Neural progenitor cell (in vitro differentiated cells): ENCODE measurements around the gene CLIP4. TPM values are rescaled to one million over a fixed set of nuclear protein-coding genes. Genes with fewer than 3 reads are reported as not detected.

Experiments used
- DNase-seq: peaks from one replicate; pipeline ENCODE4 v3.0.0-alpha.2; 2016; ENCODE audit warnings: low spot score
- H2AFZ ChIP-seq: fragments of 200-600 bp; sonication (generic); replicated peaks from 2 replicates; pipeline ENCODE4 v1.6.1; 2016; ENCODE audit warnings: antibody characterized with exemption
- H3F3A ChIP-seq: fragments of 200-600 bp; sonication (generic); 2 replicates; pipeline ENCODE4 v1.6.1; 2016; ENCODE audit warnings: antibody characterized with exemption, low read depth
- H3K27ac ChIP-seq: fragments of 200-600 bp; sonication (generic); 2 replicates; pipeline ENCODE4 v1.5.1; 2016; ENCODE audit warnings: mild to moderate bottlenecking
- H3K27me3 ChIP-seq: fragments of 200-600 bp; sonication (generic); 2 replicates; pipeline ENCODE4 v1.6.1; 2016; ENCODE audit warnings: mild to moderate bottlenecking, moderate library complexity
- H3K36me3 ChIP-seq: fragments of 200-600 bp; sonication (generic); 2 replicates; pipeline ENCODE4 v1.5.1; 2016
- H3K4me1 ChIP-seq: fragments of 200-600 bp; sonication (generic); 2 replicates; pipeline ENCODE4 v1.6.1; 2016; ENCODE audit warnings: mixed run types
- H3K4me2 ChIP-seq: fragments of 200-600 bp; sonication (generic); 2 replicates; pipeline ENCODE4 v1.6.1; 2016
- H3K4me3 ChIP-seq: fragments of 200-600 bp; sonication (generic); 2 replicates; pipeline ENCODE4 v1.5.1; 2016
- H3K79me2 ChIP-seq: fragments of 200-600 bp; sonication (generic); 2 replicates; pipeline ENCODE4 v1.6.1; 2016; ENCODE audit warnings: low read depth
- H3K9ac ChIP-seq: fragments of 200-600 bp; sonication (generic); 2 replicates; pipeline ENCODE4 v1.6.1; 2016
- H3K9me3 ChIP-seq: fragments of 200-600 bp; sonication (generic); 2 replicates; pipeline ENCODE4 v1.5.1; 2016; ENCODE audit warnings: low read depth
- H4K20me1 ChIP-seq: fragments of 200-600 bp; sonication (generic); 2 replicates; pipeline ENCODE4 v1.6.1; 2016; ENCODE audit warnings: low read depth
- H3K27ac Mint-ChIP-seq: 3 replicates; pipeline ENCODE4 v1.8.0; 2021; ENCODE audit warnings: mixed read lengths
- H3K27me3 Mint-ChIP-seq: 2 replicates; pipeline ENCODE4 v1.8.0; 2022; ENCODE audit warnings: low read depth, mild to moderate bottlenecking, inconsistent platforms, moderate library complexity, mixed read lengths; ENCODE audit not compliant: insufficient read depth
- H3K36me3 Mint-ChIP-seq: 3 replicates; pipeline ENCODE4 v1.8.0; 2021; ENCODE audit warnings: mixed read lengths
- H3K4me1 Mint-ChIP-seq: 3 replicates; pipeline ENCODE4 v1.8.0; 2021; ENCODE audit warnings: mixed read lengths
- H3K4me3 Mint-ChIP-seq: 3 replicates; pipeline ENCODE4 v1.8.0; 2021; ENCODE audit warnings: mild to moderate bottlenecking, moderate library complexity, mixed read lengths
- H3K9me3 Mint-ChIP-seq: 3 replicates; pipeline ENCODE4 v1.8.0; 2020; ENCODE audit warnings: mixed read lengths
- CTCF ChIP-seq: fragments of 200-600 bp; sonication (generic); IDR thresholded peaks from 2 replicates; pipeline ENCODE4 v1.5.1; 2017; ENCODE audit warnings: antibody characterized with exemption, mild to moderate bottlenecking
- EZH2 ChIP-seq: fragments of 200-600 bp; sonication (generic); IDR thresholded peaks from 2 replicates; pipeline ENCODE4 v1.6.1; 2017; ENCODE audit warnings: antibody characterized with exemption, mild to moderate bottlenecking, moderate library complexity
- EZH2phosphoT487 ChIP-seq: fragments of 200-600 bp; sonication (generic); IDR thresholded peaks from 2 replicates; pipeline ENCODE4 v1.6.1; 2017; ENCODE audit warnings: antibody characterized with exemption
- total RNA-seq: library from RNA; depleted of rRNA; stranded (reverse); fragments of >200 nt; gene quantifications from 2 replicates; pipeline ENCODE4 v1.2.3, GENCODE V29; 2015; ENCODE audit warnings: low replicate concordance

CLIP4 gene
- total RNA-seq, 1 donor from 2014 or later, result 2.1 TPM

GRCh38 chr2:29186817-29187216 lies 71.6 kb downstream of the CLIP4 start:
- H3F3A ChIP-seq, result no peaks in the 10 kb centered on the region
- H3K36me3 ChIP-seq, result no peaks in the 10 kb centered on the region
- H3K27ac Mint-ChIP-seq, result no peak overlapping the region
- no peaks in the 10 kb centered on the region for H4K20me1 ChIP-seq
- no peaks in the 10 kb centered on the region for H3K27me3 Mint-ChIP-seq
- TF ChIP-seq EZH2phosphoT487, result no peak
- no peak for TF ChIP-seq EZH2
- no peak for TF ChIP-seq CTCF
- H3K9me3 Mint-ChIP-seq, result peaks cover 4% of the 10 kb centered on the region
- H3K4me1 Mint-ChIP-seq, result no peaks in the 10 kb centered on the region
- H3K36me3 Mint-ChIP-seq, result peaks cover 3% of the 10 kb centered on the region
- no peaks in the 10 kb centered on the region for H3K4me1 ChIP-seq
- no peak overlapping the region for H3K4me2 ChIP-seq
- H2AFZ ChIP-seq, result no peak overlapping the region
- H3K79me2 ChIP-seq, result no peaks in the 10 kb centered on the region
- H3K9ac ChIP-seq, result no peak overlapping the region
- DNase-seq, result no peak
- no peak overlapping the region for H3K27ac ChIP-seq
- no peak overlapping the region for H3K4me3 ChIP-seq
- no peak overlapping the region for H3K4me3 Mint-ChIP-seq
- no peaks in the 10 kb centered on the region for H3K27me3 ChIP-seq
- H3K9me3 ChIP-seq, result no peaks in the 10 kb centered on the region

- no peaks in the 10 kb centered on the region for H4K20me1 ChIP-seq
- DNase-seq, result no peak
- H3K4me3 ChIP-seq, result no peak overlapping the region
- H3K27me3 ChIP-seq, result no peaks in the 10 kb centered on the region
- H3K9me3 ChIP-seq, result no peaks in the 10 kb centered on the region
- H3K79me2 ChIP-seq, result no peaks in the 10 kb centered on the region
- H2AFZ ChIP-seq, result no peak overlapping the region
- H3K9me3 Mint-ChIP-seq, result peaks cover 4% of the 10 kb centered on the region
- no peak overlapping the region for H3K9ac ChIP-seq
- H3F3A ChIP-seq, result no peaks in the 10 kb centered on the region
- no peak overlapping the region for H3K4me3 Mint-ChIP-seq
- no peaks in the 10 kb centered on the region for H3K4me1 Mint-ChIP-seq
- TF ChIP-seq EZH2 (no peak), EZH2phosphoT487 (no peak), CTCF (no peak)
- no peak overlapping the region for H3K27ac Mint-ChIP-seq
- no peak overlapping the region for H3K27ac ChIP-seq
- no peaks in the 10 kb centered on the region for H3K27me3 Mint-ChIP-seq
- H3K4me2 ChIP-seq, result no peak overlapping the region
- no peaks in the 10 kb centered on the region for H3K36me3 ChIP-seq
- peaks cover 3% of the 10 kb centered on the region for H3K36me3 Mint-ChIP-seq
- no peaks in the 10 kb centered on the region for H3K4me1 ChIP-seq
Measured at GRCh38 chr2:29187926-29188325, 72.7 kb downstream of the CLIP4 start.

GRCh38 chr2:29189052-29189451 lies 73.8 kb downstream of the CLIP4 start:
- Mint-ChIP-seq H3K9me3 (peaks cover 4% of the 10 kb centered on the region), H3K36me3 (peaks cover 3% of the 10 kb centered on the region)
- no peak overlapping the region for H3K27ac ChIP-seq

More at GRCh38 chr2:29189052-29189451, 73.8 kb downstream of the CLIP4 start:
- H3K36me3 ChIP-seq, result no peaks in the 10 kb centered on the region
- no peaks in the 10 kb centered on the region for H3F3A ChIP-seq
- no peaks in the 10 kb centered on the region for H3K27me3 ChIP-seq
- TF ChIP-seq EZH2, result no peak
- no peak for TF ChIP-seq CTCF
- TF ChIP-seq EZH2phosphoT487, result no peak
- no peaks in the 10 kb centered on the region for H3K4me1 Mint-ChIP-seq
- H3K9me3 ChIP-seq, result no peaks in the 10 kb centered on the region
- no peaks in the 10 kb centered on the region for H3K27me3 Mint-ChIP-seq
- no peak overlapping the region for H3K27ac Mint-ChIP-seq
- H3K79me2 ChIP-seq, result no peaks in the 10 kb centered on the region
- H3K4me3 Mint-ChIP-seq, result no peak overlapping the region
- no peak overlapping the region for H2AFZ ChIP-seq
- H3K4me3 ChIP-seq, result no peak overlapping the region
- no peak overlapping the region for H3K4me2 ChIP-seq
- H3K4me1 ChIP-seq, result no peaks in the 10 kb centered on the region
- H4K20me1 ChIP-seq, result no peaks in the 10 kb centered on the region
- DNase-seq, result no peak
- no peak overlapping the region for H3K9ac ChIP-seq
